ENCODE results near the gene FIBIN.

FIBIN gene

DNA sequence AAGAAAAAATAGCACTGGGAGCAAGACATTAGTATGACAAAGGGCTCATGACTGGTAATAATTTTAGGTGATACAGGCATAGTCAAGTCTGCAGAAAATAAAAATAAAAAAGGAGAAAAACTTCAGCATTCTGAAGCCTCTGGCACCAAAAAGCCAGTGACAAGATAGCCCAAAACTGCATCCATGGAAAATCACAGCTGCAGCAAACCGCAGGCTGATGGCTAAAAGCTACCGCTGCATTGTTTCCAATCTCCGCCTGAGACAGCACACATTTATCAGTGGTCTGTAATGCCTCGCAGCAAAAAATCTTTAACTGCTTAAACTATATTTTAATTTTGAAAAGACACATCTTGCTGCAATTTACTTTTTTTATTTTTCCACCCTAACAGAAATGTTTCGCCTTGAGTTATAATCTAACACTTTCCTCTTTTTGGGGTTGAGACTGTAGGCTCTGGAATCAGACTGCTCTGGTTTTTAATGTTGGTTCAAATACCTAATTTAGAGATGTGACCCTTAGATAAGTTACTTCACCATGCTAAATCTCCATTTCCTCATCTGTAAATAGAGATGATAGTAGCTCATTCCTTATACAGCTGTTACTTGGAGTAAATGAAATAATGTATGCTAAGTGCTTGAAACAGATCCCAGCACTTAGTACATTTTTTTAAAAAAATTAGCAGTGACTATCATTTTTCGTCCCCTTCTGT is 42.0 kb upstream of the FIBIN start:
- TF ChIP-seq, protein P1, sequence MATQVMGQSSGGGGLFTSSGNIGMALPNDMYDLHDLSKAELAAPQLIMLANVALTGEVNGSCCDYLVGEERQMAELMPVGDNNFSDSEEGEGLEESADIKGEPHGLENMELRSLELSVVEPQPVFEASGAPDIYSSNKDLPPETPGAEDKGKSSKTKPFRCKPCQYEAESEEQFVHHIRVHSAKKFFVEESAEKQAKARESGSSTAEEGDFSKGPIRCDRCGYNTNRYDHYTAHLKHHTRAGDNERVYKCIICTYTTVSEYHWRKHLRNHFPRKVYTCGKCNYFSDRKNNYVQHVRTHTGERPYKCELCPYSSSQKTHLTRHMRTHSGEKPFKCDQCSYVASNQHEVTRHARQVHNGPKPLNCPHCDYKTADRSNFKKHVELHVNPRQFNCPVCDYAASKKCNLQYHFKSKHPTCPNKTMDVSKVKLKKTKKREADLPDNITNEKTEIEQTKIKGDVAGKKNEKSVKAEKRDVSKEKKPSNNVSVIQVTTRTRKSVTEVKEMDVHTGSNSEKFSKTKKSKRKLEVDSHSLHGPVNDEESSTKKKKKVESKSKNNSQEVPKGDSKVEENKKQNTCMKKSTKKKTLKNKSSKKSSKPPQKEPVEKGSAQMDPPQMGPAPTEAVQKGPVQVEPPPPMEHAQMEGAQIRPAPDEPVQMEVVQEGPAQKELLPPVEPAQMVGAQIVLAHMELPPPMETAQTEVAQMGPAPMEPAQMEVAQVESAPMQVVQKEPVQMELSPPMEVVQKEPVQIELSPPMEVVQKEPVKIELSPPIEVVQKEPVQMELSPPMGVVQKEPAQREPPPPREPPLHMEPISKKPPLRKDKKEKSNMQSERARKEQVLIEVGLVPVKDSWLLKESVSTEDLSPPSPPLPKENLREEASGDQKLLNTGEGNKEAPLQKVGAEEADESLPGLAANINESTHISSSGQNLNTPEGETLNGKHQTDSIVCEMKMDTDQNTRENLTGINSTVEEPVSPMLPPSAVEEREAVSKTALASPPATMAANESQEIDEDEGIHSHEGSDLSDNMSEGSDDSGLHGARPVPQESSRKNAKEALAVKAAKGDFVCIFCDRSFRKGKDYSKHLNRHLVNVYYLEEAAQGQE (IDR thresholded peaks at IDR 0.05; ENCODE audit: low read depth): no peak
- TF ChIP-seq RAD21 (IDR thresholded peaks at IDR 0.05; ENCODE audit: low read depth) (no peak), CEBPB (IDR thresholded peaks at IDR 0.05) (no peak), ZBTB7A (IDR thresholded peaks at IDR 0.05; ENCODE audit: low read depth) (no peak), EP300 (IDR thresholded peaks at IDR 0.05; ENCODE audit: borderline replicate concordance) (no peak), TCF12 (IDR thresholded peaks at IDR 0.05; ENCODE audit: low read depth) (no peak), YY1 (IDR thresholded peaks at IDR 0.05; ENCODE audit: low read depth) (no peak), TEAD4 (IDR thresholded peaks at IDR 0.05) (no peak), TAF1 (IDR thresholded peaks at IDR 0.05; ENCODE audit: low read depth) (no peak), EGR1 (IDR thresholded peaks at IDR 0.05) (no peak), FOXM1 (IDR thresholded peaks at IDR 0.05; ENCODE audit: borderline replicate concordance, low read depth) (no peak)
- TF ChIP-seq, protein P2, sequence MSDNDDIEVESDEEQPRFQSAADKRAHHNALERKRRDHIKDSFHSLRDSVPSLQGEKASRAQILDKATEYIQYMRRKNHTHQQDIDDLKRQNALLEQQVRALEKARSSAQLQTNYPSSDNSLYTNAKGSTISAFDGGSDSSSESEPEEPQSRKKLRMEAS (IDR thresholded peaks at IDR 0.05): no peak
- TF ChIP-seq, protein P3, sequence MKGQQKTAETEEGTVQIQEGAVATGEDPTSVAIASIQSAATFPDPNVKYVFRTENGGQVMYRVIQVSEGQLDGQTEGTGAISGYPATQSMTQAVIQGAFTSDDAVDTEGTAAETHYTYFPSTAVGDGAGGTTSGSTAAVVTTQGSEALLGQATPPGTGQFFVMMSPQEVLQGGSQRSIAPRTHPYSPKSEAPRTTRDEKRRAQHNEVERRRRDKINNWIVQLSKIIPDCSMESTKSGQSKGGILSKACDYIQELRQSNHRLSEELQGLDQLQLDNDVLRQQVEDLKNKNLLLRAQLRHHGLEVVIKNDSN (IDR thresholded peaks at IDR 0.05): no peak

DNA sequence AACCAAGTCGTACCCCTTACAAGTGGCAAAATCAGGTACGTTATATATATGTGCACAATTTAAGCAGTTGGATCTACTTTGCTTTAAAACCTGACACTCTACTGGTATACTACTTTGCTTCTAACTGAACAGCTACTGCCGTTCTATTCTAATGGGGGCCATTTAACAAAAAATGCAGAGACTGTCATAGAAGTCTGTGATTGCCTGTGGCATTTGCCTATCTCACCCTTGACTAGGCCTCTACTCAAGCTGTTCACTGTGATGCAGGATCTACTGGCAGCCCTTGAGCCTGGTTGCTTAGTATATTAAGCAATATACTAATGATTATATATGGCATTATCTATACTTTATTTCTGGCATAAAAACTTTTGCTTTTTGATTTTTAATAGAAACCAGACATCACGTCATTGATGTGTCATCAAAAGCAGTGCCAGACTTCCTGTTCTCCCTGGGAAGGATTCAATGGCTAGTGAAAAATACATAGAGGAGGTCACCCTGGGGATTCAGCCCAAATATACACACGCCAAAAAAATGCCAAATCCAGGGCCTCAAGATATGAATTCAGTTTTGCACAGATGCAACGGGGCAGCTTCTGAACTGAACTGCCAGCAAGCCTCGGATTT is 40.0 kb upstream of the FIBIN start:
- TF ChIP-seq, protein P2 (IDR thresholded peaks at IDR 0.05): no peak
- TF ChIP-seq TCF12 (IDR thresholded peaks at IDR 0.05; ENCODE audit: low read depth) (no peak), TEAD4 (IDR thresholded peaks at IDR 0.05) (no peak)

DNA sequence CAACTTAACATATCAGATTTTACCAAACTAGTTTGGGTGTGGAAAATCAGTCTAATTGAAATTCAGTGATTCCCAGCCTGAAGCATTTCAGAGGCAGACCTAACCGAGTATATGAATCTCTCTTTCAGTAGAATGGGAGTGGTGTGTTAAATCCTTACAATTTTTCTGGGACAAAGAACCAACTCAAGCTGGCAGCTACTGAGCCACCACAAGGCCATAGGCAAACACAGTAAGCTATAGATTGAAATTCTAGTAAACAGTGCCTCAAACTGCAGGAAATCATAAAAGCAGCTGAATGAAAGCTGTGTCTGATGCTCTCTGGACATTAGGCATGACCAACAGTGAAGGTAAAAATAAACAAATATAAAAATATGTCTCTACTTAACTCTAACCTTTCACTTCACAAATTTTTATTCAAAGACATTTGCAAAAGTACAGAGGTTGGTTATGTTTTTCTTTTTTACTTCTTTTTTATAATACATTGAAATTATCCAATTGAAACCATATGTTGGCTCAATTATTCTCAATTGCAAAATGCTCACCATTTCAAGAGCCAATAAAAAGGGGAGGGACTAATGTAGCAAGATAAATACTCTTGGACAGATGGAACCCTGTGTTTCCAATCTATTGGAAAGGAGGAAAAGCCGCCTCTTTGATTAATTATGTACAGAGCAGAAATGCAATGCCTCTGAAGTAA is 35.8 kb upstream of the FIBIN start:
- TF ChIP-seq CREB1 (IDR thresholded peaks at IDR 0.05; ENCODE audit: low read depth): no peak
- TF ChIP-seq YY1 (IDR thresholded peaks at IDR 0.05; ENCODE audit: low read depth): no peak
- no peak for TF ChIP-seq TAF1 (IDR thresholded peaks at IDR 0.05; ENCODE audit: low read depth)
- no peak for TF ChIP-seq EP300 (IDR thresholded peaks at IDR 0.05; ENCODE audit: borderline replicate concordance)
- TF ChIP-seq RAD21 (IDR thresholded peaks at IDR 0.05; ENCODE audit: low read depth): no peak
- no peak for TF ChIP-seq TCF12 (IDR thresholded peaks at IDR 0.05; ENCODE audit: low read depth)
- no peak for TF ChIP-seq TEAD4 (IDR thresholded peaks at IDR 0.05)
- TF ChIP-seq, protein P3 (IDR thresholded peaks at IDR 0.05): no peak
- TF ChIP-seq CEBPB (IDR thresholded peaks at IDR 0.05): no peak
- TF ChIP-seq FOXM1 (IDR thresholded peaks at IDR 0.05; ENCODE audit: borderline replicate concordance, low read depth): no peak
- TF ChIP-seq ZBTB7A (IDR thresholded peaks at IDR 0.05; ENCODE audit: low read depth): no peak
- TF ChIP-seq, protein P1 (IDR thresholded peaks at IDR 0.05; ENCODE audit: low read depth): no peak
- TF ChIP-seq, protein P2 (IDR thresholded peaks at IDR 0.05): no peak
- no peak for TF ChIP-seq EGR1 (IDR thresholded peaks at IDR 0.05)
- no peak for TF ChIP-seq NFIC (IDR thresholded peaks at IDR 0.05)

DNA sequence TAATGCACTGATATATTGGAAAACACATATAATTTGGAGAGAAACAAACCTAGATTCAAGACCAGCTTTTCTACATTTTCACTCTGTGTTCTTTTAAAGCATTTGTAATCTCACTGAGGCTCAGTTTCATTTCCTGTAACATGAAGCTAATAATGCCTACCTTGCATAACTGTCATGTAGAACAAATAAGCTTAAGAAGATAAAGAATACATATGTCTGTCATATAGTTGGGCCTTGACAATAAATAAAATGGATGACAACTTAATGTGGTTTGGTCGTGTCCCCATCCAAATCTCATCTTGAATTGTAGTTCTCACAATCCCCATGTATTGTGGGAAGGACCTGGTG is 35.2 kb upstream of the FIBIN start:
- TF ChIP-seq CEBPB (IDR thresholded peaks at IDR 0.05) (no peak), CREB1 (IDR thresholded peaks at IDR 0.05; ENCODE audit: low read depth) (no peak), RAD21 (IDR thresholded peaks at IDR 0.05; ENCODE audit: low read depth) (no peak), ZBTB7A (IDR thresholded peaks at IDR 0.05; ENCODE audit: low read depth) (no peak), TCF12 (IDR thresholded peaks at IDR 0.05; ENCODE audit: low read depth) (no peak), NFIC (IDR thresholded peaks at IDR 0.05) (no peak), YY1 (IDR thresholded peaks at IDR 0.05; ENCODE audit: low read depth) (no peak), FOXM1 (IDR thresholded peaks at IDR 0.05; ENCODE audit: borderline replicate concordance, low read depth) (no peak), TEAD4 (IDR thresholded peaks at IDR 0.05) (no peak)
- TF ChIP-seq, protein P2 (IDR thresholded peaks at IDR 0.05): no peak

DNA sequence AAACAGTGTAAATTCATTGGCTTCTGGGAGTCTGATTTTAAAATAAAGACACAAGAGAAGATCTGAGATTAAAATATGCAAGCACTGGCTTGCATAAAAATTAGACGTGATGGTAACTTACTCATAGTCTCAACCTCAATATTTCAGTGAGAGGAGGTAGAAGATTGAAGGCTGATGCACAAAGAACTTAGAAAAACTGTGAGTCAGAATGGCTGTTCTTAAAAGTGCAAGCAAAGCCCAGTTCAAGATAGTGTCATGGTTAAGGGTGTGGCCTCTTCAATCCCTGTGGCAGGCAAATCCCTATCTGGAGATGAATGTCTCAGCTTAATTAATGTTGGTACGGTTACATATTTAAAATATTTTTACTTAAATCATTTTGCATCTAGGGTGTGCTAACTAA is 33.6 kb upstream of the FIBIN start:
- TF ChIP-seq TCF12 (IDR thresholded peaks at IDR 0.05; ENCODE audit: low read depth) (no peak), CEBPB (IDR thresholded peaks at IDR 0.05) (no peak), CREB1 (IDR thresholded peaks at IDR 0.05; ENCODE audit: low read depth) (no peak), RAD21 (IDR thresholded peaks at IDR 0.05; ENCODE audit: low read depth) (no peak), NFIC (IDR thresholded peaks at IDR 0.05) (no peak), EP300 (IDR thresholded peaks at IDR 0.05; ENCODE audit: borderline replicate concordance) (no peak), FOXM1 (IDR thresholded peaks at IDR 0.05; ENCODE audit: borderline replicate concordance, low read depth) (no peak), EGR1 (IDR thresholded peaks at IDR 0.05) (no peak), YY1 (IDR thresholded peaks at IDR 0.05; ENCODE audit: low read depth) (no peak), TEAD4 (IDR thresholded peaks at IDR 0.05) (no peak), ZBTB7A (IDR thresholded peaks at IDR 0.05; ENCODE audit: low read depth) (no peak), TAF1 (IDR thresholded peaks at IDR 0.05; ENCODE audit: low read depth) (no peak)
- TF ChIP-seq, protein P2 (IDR thresholded peaks at IDR 0.05): no peak
- TF ChIP-seq, protein P3 (IDR thresholded peaks at IDR 0.05): no peak
- TF ChIP-seq, protein P1 (IDR thresholded peaks at IDR 0.05; ENCODE audit: low read depth): no peak

Data from Ishikawa (cell line).